Activated CD4-positive, alpha-beta T cell treated with anti-CD3 and anti-CD28 coated beads, Interleukin-2, amount 50 U/mL, for 24 hours (primary cell): ENCODE results near the gene AHCTF1.
"Not testable (repeated sequence)": the region's sequence is repeated elsewhere in the genome, so short reads cannot be mapped to it uniquely, and the experiment has no call there.

Source experiments
- DNase-seq, 2 donors: peaks; one replicate each; pipeline ENCODE4 v3.0.0-alpha.2; 2020; ENCODE audit warnings: low read depth in 1 of 2, low spot score in 1 of 2

AHCTF1 gene

GRCh38 chr1:246919902-246920301 is 11.8 kb downstream of the AHCTF1 start:
- no peak for DNase-seq

- DNase-seq: not testable (repeated sequence)
Observed at GRCh38 chr1:246916026-246916923, 15.5 kb downstream of the AHCTF1 start.

GRCh38 chr1:246907472-246907871 is 24.3 kb downstream of the AHCTF1 start:
- DNase-seq: no peak

GRCh38 chr1:246906833-246907232 is 24.9 kb downstream of the AHCTF1 start:
- DNase-seq: no peak

- DNase-seq: no peak
Observed at GRCh38 chr1:246901874-246902273, 29.9 kb downstream of the AHCTF1 start.

GRCh38 chr1:246897302-246897701 is 34.4 kb downstream of the AHCTF1 start:
- DNase-seq: no peak

GRCh38 chr1:246893191-246893939 is 38.4 kb downstream of the AHCTF1 start:
- DNase-seq: no peak

GRCh38 chr1:246891105-246891504 is 40.6 kb downstream of the AHCTF1 start:
- DNase-seq: no peak

- no peak for DNase-seq
Observed at GRCh38 chr1:246888522-246888921, 43.2 kb downstream of the AHCTF1 start.

- not testable (repeated sequence) for DNase-seq
Observed at GRCh38 chr1:246885389-246885788, 46.4 kb downstream of the AHCTF1 start.

- no peak for DNase-seq
Observed at GRCh38 chr1:246878551-246878950, 53.2 kb downstream of the AHCTF1 start.

GRCh38 chr1:246876431-246876830 is 55.3 kb downstream of the AHCTF1 start:
- no peak for DNase-seq

GRCh38 chr1:246875041-246876026 is 56.4 kb downstream of the AHCTF1 start:
- no peak for DNase-seq

- DNase-seq: no peak
Observed at GRCh38 chr1:246865921-246866320, 65.8 kb downstream of the AHCTF1 start.

GRCh38 chr1:246863791-246864190 is 68.0 kb downstream of the AHCTF1 start:
- not testable (repeated sequence) for DNase-seq

- no peak for DNase-seq
Observed at GRCh38 chr1:246860401-246860800, 71.3 kb downstream of the AHCTF1 start.

- DNase-seq: no peak
Observed at GRCh38 chr1:246856371-246856770, 75.4 kb downstream of the AHCTF1 start.

- DNase-seq: not testable (repeated sequence)
Observed at GRCh38 chr1:246850640-246851039, 81.1 kb downstream of the AHCTF1 start.

- DNase-seq: no peak
Observed at GRCh38 chr1:246843876-246844275, 87.9 kb downstream of the AHCTF1 start.

GRCh38 chr1:246840761-246841160 is 91.0 kb downstream of the AHCTF1 start:
- not testable (repeated sequence) for DNase-seq

GRCh38 chr1:246838118-246838456 is 93.7 kb downstream of the AHCTF1 start:
- DNase-seq: no peak
